Measurements from ENCODE around the gene CCNL2. TPM values are rescaled to one million over a fixed set of nuclear protein-coding genes. Genes with fewer than 3 reads are reported as not detected.

CCNL2 gene
- total RNA-seq, 2 experiments from 2014 or later, result 86.3 to 92.4 TPM

DNA sequence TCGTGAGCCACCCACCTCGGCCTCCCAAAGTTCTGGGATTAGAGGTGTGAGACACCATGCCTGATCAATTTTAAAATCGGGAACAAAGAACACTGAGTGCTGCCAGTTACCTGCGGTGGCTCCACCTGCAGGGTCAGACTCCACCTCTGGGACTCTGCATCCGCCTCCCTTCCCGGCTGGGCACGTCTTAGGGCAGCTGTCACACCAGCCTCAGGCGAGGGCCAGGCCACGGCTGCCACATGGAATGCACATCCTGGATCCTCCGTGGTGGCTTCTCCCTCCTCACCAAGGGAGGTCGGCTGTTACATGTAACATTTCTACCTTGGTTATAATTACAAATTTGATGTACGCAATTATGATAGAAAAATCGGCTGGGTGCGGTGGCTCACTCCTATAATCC is 34.9 kb downstream of the CCNL2 start:
- H3K36me3 Mint-ChIP-seq (ENCODE audit: low read depth), result no peaks in the 10 kb centered on the region

GRCh38 chr1:1361982-1362423 is 37.1 kb downstream of the CCNL2 start:
- intact Hi-C loops (cut with micrococcal nuclease), result no loop called here
- no peak for ATAC-seq
- H3K4me3 Mint-ChIP-seq, result no peak overlapping the region
- no peak for TF ChIP-seq CTCF (IDR thresholded peaks at IDR 0.05)
- no peaks in the 10 kb centered on the region for H3K27me3 Mint-ChIP-seq
- no peak for DNase-seq
- no peaks in the 10 kb centered on the region for H3K9me3 Mint-ChIP-seq
- H3K4me1 Mint-ChIP-seq (ENCODE audit: low read depth), result peaks cover 16% of the 10 kb centered on the region
- no peaks in the 10 kb centered on the region for H3K36me3 Mint-ChIP-seq (ENCODE audit: low read depth)
- ChIA-PET CTCF (no interaction called here), POLR2A (no interaction called here)
- H3K27ac Mint-ChIP-seq, result no peak overlapping the region

More for the DNA sequence above, 34.9 kb downstream of the CCNL2 start:
- DNase-seq (no peak), ATAC-seq (no peak)
- CTCF ChIA-PET, result no interaction called here
- intact Hi-C loops (cut with micrococcal nuclease), result no loop called here
- no peaks in the 10 kb centered on the region for H3K27me3 Mint-ChIP-seq
- H3K9me3 Mint-ChIP-seq, result no peaks in the 10 kb centered on the region
- H3K4me3 Mint-ChIP-seq, result no peak overlapping the region
- no peak overlapping the region for H3K27ac Mint-ChIP-seq
- POLR2A ChIA-PET, result no interaction called here
- H3K4me1 Mint-ChIP-seq (ENCODE audit: low read depth), result peaks cover 2% of the 10 kb centered on the region
- TF ChIP-seq CTCF (IDR thresholded peaks at IDR 0.05), result no peak

DNA sequence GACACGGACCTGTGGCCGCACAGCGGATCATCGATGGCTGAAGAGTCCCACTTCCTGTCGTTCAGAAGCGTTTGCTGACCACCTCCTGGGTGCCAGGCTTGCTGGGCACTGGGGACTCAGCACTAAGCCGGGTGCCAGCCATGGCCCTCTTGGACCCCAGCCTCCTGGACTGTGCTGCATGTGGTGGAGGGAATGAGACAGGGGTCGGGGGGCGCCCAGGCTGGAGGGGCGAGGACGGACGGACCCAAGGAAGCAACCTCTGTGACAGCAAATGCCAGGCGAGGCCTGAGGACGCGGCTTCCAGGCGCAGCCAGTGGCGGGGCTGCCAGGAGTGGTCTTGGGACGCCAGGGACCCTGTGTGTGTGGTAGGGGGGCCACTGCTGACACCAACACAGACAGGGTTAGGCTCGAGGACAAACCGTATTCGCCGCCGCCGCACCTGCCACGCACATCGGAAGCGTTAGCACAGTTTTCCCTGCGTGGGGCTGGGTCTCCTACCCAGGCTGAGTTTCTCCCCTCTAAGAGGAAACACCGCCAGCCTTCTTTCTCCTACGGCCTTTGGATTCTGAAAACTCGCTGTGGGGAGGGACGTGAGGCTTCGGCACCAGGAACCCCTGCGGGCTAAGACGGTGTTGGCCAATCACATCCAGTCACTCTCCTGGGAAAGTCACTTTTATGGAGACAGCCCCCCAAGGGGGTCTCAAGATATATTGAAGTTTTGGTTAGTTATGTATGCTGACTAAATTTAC is 37.7 kb downstream of the CCNL2 start:
- no peak for TF ChIP-seq CTCF (IDR thresholded peaks at IDR 0.05)
- H3K4me3 Mint-ChIP-seq, result no peak overlapping the region
- ATAC-seq (no peak), DNase-seq (no peak)
- H3K27ac Mint-ChIP-seq, result no peak overlapping the region
- H3K9me3 Mint-ChIP-seq, result no peaks in the 10 kb centered on the region
- peaks cover 16% of the 10 kb centered on the region for H3K4me1 Mint-ChIP-seq (ENCODE audit: low read depth)
- ChIA-PET POLR2A (no interaction called here), CTCF (no interaction called here)
- H3K27me3 Mint-ChIP-seq, result no peaks in the 10 kb centered on the region
- H3K36me3 Mint-ChIP-seq (ENCODE audit: low read depth), result no peaks in the 10 kb centered on the region
- intact Hi-C loops (cut with micrococcal nuclease), result no loop called here

DNA sequence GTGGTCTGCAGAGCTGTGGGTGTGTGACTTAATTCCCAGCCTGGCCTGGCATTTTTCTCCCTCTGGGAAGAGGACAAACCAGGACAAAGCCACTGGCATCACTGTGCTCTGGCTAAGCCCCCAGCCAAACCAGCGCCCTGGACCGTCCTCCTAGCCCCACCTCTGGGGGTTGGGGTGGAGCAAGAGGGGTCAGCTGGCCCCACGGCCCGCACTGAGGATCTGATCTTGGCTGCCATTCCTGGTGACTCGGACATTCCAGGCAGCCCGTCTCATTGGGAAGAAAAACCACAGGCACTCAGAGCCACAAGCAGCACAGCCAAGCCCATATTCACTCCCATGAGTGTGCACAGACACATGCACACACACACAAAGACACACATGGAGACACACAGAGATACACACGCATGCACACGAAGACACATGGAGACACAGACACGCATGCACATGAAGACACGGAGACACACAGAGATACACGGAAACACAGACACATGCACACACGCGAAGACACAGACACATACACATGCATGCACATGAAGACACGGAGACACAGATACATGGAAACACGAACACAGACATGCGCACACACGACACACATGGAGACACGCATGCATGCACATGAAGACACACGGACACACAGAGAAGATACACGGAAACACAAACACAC is 38.5 kb downstream of the CCNL2 start:
- Mint-ChIP-seq H3K4me3 (no peak overlapping the region), H3K27ac (no peak overlapping the region), H3K4me1 (ENCODE audit: low read depth) (peaks cover 16% of the 10 kb centered on the region), H3K27me3 (no peaks in the 10 kb centered on the region), H3K36me3 (ENCODE audit: low read depth) (no peaks in the 10 kb centered on the region), H3K9me3 (no peaks in the 10 kb centered on the region)
- POLR2A ChIA-PET, result no interaction called here
- no peak for DNase-seq
- ATAC-seq, result no peak
- intact Hi-C loops (cut with micrococcal nuclease), result no loop called here
- no peak for TF ChIP-seq CTCF (IDR thresholded peaks at IDR 0.05)
- CTCF ChIA-PET, result no interaction called here

DNA sequence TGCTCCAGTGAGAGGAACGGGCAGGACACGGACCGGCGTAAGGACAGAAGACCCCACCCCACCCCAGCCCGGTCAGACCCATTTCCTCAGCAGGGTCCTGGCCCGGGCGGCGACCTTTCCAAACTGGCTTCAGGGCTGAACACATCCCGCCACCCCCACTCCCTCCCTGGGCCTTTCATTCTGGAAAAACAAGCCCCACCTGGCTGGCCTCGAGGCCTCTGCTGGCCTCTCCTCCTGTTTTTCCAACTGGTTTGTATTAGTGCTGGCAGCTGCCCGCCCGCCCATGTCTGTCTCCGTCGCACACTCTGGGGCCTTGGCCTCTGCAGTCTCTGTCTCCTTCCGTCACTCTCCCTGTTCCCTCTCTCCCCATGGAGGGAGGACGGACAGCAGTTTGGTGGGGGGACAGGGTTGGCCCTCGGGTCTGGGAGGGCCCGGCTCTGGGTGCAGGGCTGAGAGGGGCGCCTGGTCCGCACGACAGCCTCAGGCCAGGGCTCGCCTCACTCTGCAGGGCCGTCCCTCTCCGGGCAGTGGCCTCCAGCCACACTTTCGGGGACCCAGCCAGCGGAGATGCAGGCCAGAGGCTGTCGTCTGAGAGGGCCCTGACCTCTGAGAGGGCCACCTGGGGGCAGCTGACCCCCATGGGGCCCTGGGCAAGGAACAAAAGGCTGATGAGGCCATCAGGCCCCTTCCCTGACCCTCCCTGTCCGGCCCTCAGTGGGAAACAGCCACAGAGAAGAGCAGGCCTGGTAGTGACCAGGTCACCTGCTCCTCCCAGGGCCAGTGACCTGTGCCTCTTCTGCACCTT is 39.3 kb downstream of the CCNL2 start:
- DNase-seq (no peak), ATAC-seq (no peak)
- Mint-ChIP-seq H3K4me1 (ENCODE audit: low read depth) (peaks cover 16% of the 10 kb centered on the region), H3K27me3 (no peaks in the 10 kb centered on the region), H3K27ac (no peak overlapping the region), H3K4me3 (no peak overlapping the region), H3K36me3 (ENCODE audit: low read depth) (no peaks in the 10 kb centered on the region), H3K9me3 (no peaks in the 10 kb centered on the region)
- TF ChIP-seq CTCF (IDR thresholded peaks at IDR 0.05), result no peak
- intact Hi-C loops (cut with micrococcal nuclease), result no loop called here
- ChIA-PET POLR2A (no interaction called here), CTCF (no interaction called here)

Data from activated CD8-positive, alpha-beta T cell treated with anti-CD3 and anti-CD28 coated beads for 36 hours (primary cell).